Measurements from ENCODE around the gene CBX5. TPM values are rescaled to one million over a fixed set of nuclear protein-coding genes. Genes with fewer than 3 reads are reported as not detected.

Gene CBX5
- total and polyA plus RNA-seq, 10 of the 15 experiments (the other 5 are each of a cell fraction or from before 2014, with no cell fraction given), result 46.7 to 138 (median 74.6) TPM

- no peak for TF ChIP-seq CHD1 (IDR thresholded peaks at IDR 0.05; ENCODE audit: low read depth, low read length)
- TF ChIP-seq TBL1XR1 (IDR thresholded peaks at IDR 0.05; ENCODE audit: low read depth, low read length), result no peak
- TF ChIP-seq YBX1 (IDR thresholded peaks at IDR 0.05), result no peak
- TF ChIP-seq ELK1 (IDR thresholded peaks at IDR 0.05; ENCODE audit: low read depth, low read length), result no peak
- peak; percentile 48; the same call in 1 of the 2 replicates for TF ChIP-seq TCF12 (IDR thresholded peaks at IDR 0.05; ENCODE audit: low read depth, low read length)
- TF ChIP-seq IKZF2 (IDR thresholded peaks at IDR 0.05), result peak; percentile 10 to 29; a peak in 2 of 4 replicates
- no peak for TF ChIP-seq SRF (IDR thresholded peaks at IDR 0.05; ENCODE audit: low read depth in 2 of 2, low read length in 2 of 2)
- no peak for TF ChIP-seq YY1 (IDR thresholded peaks at IDR 0.05; ENCODE audit: low read depth, low read length)
- TF ChIP-seq MYC (IDR thresholded peaks at IDR 0.05; ENCODE audit: insufficient read depth, insufficient read length, insufficient replicate concordance, low read length, severe bottlenecking), result no peak
- no peak for TF ChIP-seq POLR2AphosphoS5 (IDR thresholded peaks at IDR 0.05; ENCODE audit: low read length)
- TF ChIP-seq MEF2B (IDR thresholded peaks at IDR 0.05; ENCODE audit: partially characterized antibody, poor library complexity, severe bottlenecking), result no peak
- TF ChIP-seq ZBTB33 (IDR thresholded peaks at IDR 0.05), result no peak
- 0 out of 2 replicates have a peak, but pooled peaks have one; percentile 46 for TF ChIP-seq TCF3 (IDR thresholded peaks at IDR 0.05; ENCODE audit: borderline replicate concordance, insufficient read depth, low read depth, low read length)
- no peak for TF ChIP-seq EGR1 (IDR thresholded peaks at IDR 0.05; ENCODE audit: borderline replicate concordance in 1 of 2, low read depth in 2 of 2, low read length in 2 of 2)
- TF ChIP-seq HDAC2 (IDR thresholded peaks at IDR 0.05), result peak; percentile 79; the same call in 1 of the 2 replicates
- peak; percentile 53; the same call in 1 of the 2 replicates for TF ChIP-seq PKNOX1 (IDR thresholded peaks at IDR 0.05)
- no peak for TF ChIP-seq ATF2 (IDR thresholded peaks at IDR 0.05; ENCODE audit: low read length)
- TF ChIP-seq ZNF217 (IDR thresholded peaks at IDR 0.05), result peak; percentile 87
- TF ChIP-seq EED (IDR thresholded peaks at IDR 0.05; ENCODE audit: low read depth), result no peak; the same call in 1 of the 2 replicates
- no peak for TF ChIP-seq POU2F2 (IDR thresholded peaks at IDR 0.05; ENCODE audit: borderline replicate concordance, low read depth, low read length)
- TF ChIP-seq RCOR1 (conservative IDR thresholded peaks at IDR 0.05; ENCODE audit: low read depth, low read length), result no peak
- TF ChIP-seq ZNF207 (IDR thresholded peaks at IDR 0.05; ENCODE audit: borderline replicate concordance), result no peak
- no peak for TF ChIP-seq KDM1A (IDR thresholded peaks at IDR 0.05; ENCODE audit: borderline replicate concordance)
- no peak for TF ChIP-seq HDGF (IDR thresholded peaks at IDR 0.05)
- TF ChIP-seq SPI1 (IDR thresholded peaks at IDR 0.05; ENCODE audit: borderline replicate concordance, insufficient read depth, low read depth, low read length), result no peak
- TF ChIP-seq SMARCA5 (IDR thresholded peaks at IDR 0.05), result peak; percentile 94
- peak; percentile 50; the same call in 1 of the 2 replicates for TF ChIP-seq ATF7 (IDR thresholded peaks at IDR 0.05; ENCODE audit: low read depth)
These were observed 63.7 kb downstream of the CBX5 start (continued) for GRCh38 chr12:54215989-54216796.

Data from GM12878 (cell line).